OCI-LY1 (cell line): ENCODE results near the gene AVPR2.

Experiments used
- EZH2 ChIP-seq: fragments of 200-600 bp; sonication (generic), shearing (Covaris generic); IDR thresholded peaks from 2 replicates; pipeline ENCODE4 v1.8.0; 2017; ENCODE audit warnings: borderline replicate concordance, mixed run types, mild to moderate bottlenecking, antibody characterized with exemption, low read length, moderate library complexity, mixed read lengths
- TF ChIP-seq, protein P1 (sequence below): fragments of 200-600 bp; sonication (generic), shearing (Covaris generic); IDR thresholded peaks from 2 replicates; pipeline ENCODE4 v1.5.1; 2017; ENCODE audit warnings: mild to moderate bottlenecking, antibody characterized with exemption, low read length, moderate library complexity, mixed read lengths

GRCh38 chrX:153869473-153870287 is 34.8 kb upstream of the AVPR2 start:
- TF ChIP-seq, protein P1, sequence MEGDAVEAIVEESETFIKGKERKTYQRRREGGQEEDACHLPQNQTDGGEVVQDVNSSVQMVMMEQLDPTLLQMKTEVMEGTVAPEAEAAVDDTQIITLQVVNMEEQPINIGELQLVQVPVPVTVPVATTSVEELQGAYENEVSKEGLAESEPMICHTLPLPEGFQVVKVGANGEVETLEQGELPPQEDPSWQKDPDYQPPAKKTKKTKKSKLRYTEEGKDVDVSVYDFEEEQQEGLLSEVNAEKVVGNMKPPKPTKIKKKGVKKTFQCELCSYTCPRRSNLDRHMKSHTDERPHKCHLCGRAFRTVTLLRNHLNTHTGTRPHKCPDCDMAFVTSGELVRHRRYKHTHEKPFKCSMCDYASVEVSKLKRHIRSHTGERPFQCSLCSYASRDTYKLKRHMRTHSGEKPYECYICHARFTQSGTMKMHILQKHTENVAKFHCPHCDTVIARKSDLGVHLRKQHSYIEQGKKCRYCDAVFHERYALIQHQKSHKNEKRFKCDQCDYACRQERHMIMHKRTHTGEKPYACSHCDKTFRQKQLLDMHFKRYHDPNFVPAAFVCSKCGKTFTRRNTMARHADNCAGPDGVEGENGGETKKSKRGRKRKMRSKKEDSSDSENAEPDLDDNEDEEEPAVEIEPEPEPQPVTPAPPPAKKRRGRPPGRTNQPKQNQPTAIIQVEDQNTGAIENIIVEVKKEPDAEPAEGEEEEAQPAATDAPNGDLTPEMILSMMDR: no peak
- no peak for TF ChIP-seq EZH2
